Glutamatergic neuron (in vitro differentiated cells): ENCODE results near the gene TPI1. TPM values are rescaled to one million over a fixed set of nuclear protein-coding genes. Genes with fewer than 3 reads are reported as not detected.
A peak's percentile ranks its signal among the peaks of the same experiment; 100 is the strongest.

Experiments
- DNase-seq: peaks from one replicate; pipeline ENCODE4 v3.0.0; 2022
- H3K27ac Mint-ChIP-seq: one replicate; pipeline ENCODE4 v1.8.0; 2020; ENCODE audit warnings: mild to moderate bottlenecking, mixed read lengths, inconsistent platforms; ENCODE audit not compliant: unreplicated experiment
- H3K27me3 Mint-ChIP-seq: one replicate; pipeline ENCODE4 v1.8.0; 2020; ENCODE audit warnings: mild to moderate bottlenecking, moderate library complexity, mixed read lengths, inconsistent platforms; ENCODE audit not compliant: unreplicated experiment
- H3K36me3 Mint-ChIP-seq: one replicate; pipeline ENCODE4 v1.8.0; 2020; ENCODE audit warnings: mild to moderate bottlenecking, mixed read lengths, inconsistent platforms; ENCODE audit not compliant: unreplicated experiment
- H3K4me1 Mint-ChIP-seq: one replicate; pipeline ENCODE4 v1.8.0; 2020; ENCODE audit warnings: mild to moderate bottlenecking, low read depth, mixed read lengths, inconsistent platforms; ENCODE audit not compliant: unreplicated experiment
- H3K4me3 Mint-ChIP-seq: one replicate; pipeline ENCODE4 v1.8.0; 2020; ENCODE audit warnings: mild to moderate bottlenecking, mixed read lengths, inconsistent platforms; ENCODE audit not compliant: unreplicated experiment
- H3K9me3 Mint-ChIP-seq: one replicate; pipeline ENCODE4 v1.8.0; 2020; ENCODE audit warnings: mild to moderate bottlenecking, moderate library complexity, mixed read lengths, inconsistent platforms; ENCODE audit not compliant: unreplicated experiment
- CTCF ChIP-seq: fragments of 200-600 bp; sonication (generic); IDR thresholded peaks from one replicate; pipeline ENCODE4 v1.5.0; 2021; ENCODE audit not compliant: partially characterized antibody, unreplicated experiment
- long read RNA-seq: library from polyadenylated mRNA; unstranded; transcript quantifications from one replicate; pipeline ENCODE4 v2.0.0, GENCODE V29; 2020; ENCODE audit not compliant: unreplicated experiment
- total RNA-seq: library from RNA; stranded (reverse); fragmentation: NEBNext Ultra II Directional; extraction: Animal tissue kit (Norgen Biotek cat#: 25700); gene quantifications from one replicate; pipeline ENCODE4 v1.2.1, GENCODE V29; 2021; ENCODE audit not compliant: unreplicated experiment

Gene TPI1
- 663 TPM for total RNA-seq
- long read RNA-seq, transcript TPI1-201 (7 exons, 1,763 nt): major isoform, 2,229 of 2,308 reads
- long read RNA-seq, partial matches to known transcripts: 10 of 2,308 reads
- long read RNA-seq, other reads (novel, unspliced or antisense): 65 of 2,308 reads

DNA sequence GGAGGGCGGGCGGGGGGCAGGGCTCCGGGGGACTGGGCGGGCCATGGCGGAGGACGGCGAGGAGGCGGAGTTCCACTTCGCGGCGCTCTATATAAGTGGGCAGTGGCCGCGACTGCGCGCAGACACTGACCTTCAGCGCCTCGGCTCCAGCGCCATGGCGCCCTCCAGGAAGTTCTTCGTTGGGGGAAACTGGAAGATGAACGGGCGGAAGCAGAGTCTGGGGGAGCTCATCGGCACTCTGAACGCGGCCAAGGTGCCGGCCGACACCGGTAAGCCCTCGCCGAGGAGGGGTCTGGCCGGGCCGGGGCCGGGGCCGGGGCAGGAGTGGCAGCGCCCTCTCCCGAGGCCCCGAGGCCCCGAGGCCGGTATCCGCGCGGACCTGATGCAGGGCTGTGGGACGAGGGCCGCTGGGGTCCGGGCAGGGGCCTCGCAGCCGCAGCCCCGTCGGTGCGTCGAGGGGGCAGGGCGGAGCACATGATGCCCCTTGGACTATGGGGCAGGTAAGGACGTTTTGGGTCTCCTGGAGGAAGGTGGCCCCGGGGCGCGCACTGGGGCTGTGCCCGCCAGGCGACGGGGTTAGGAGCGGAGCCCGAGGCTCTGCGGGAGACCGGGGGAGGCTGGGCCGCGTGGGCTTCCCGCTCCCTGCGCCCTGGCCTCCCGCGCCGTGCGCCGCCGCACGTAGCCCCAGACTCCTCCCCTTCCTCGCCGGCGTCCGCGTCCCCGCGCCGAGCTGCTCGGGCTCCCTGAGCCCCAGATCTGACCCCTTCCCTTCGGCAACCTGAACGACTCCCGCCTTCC is at the start of gene TPI1:
TPI1 (plus strand) TSS at position 119 of the 798 bp plus-strand sequence; CDS start at position 155, 36 bp downstream.
- no peak for TF ChIP-seq CTCF
- H3K27me3 Mint-ChIP-seq: peaks cover 17% of the 10 kb centered on the region
- H3K9me3 Mint-ChIP-seq: peaks cover 26% of the 10 kb centered on the region
- H3K36me3 Mint-ChIP-seq: peaks cover 4% of the 10 kb centered on the region
- peak within 1 kb of the TSS; percentile 85 for H3K27ac Mint-ChIP-seq
- DNase-seq: peak; percentile 87
- peak within 1 kb of the TSS; percentile 91 for H3K4me3 Mint-ChIP-seq
- H3K4me1 Mint-ChIP-seq: peaks cover 24% of the 10 kb centered on the region

- Mint-ChIP-seq H3K27me3 (peaks cover 16% of the 10 kb centered on the region), H3K4me3 (peak overlapping the region; percentile 1), H3K27ac (peak overlapping the region; percentile 29), H3K9me3 (peaks cover 18% of the 10 kb centered on the region), H3K36me3 (no peaks in the 10 kb centered on the region), H3K4me1 (peaks cover 27% of the 10 kb centered on the region)
- TF ChIP-seq CTCF: no peak
- no peak for DNase-seq
These were observed 49.6 kb upstream of the TPI1 start for GRCh38 chr12:6817662-6818157.

GRCh38 chr12:6818222-6818621 is 49.1 kb upstream of the TPI1 start:
- Mint-ChIP-seq H3K36me3 (no peaks in the 10 kb centered on the region), H3K4me1 (peaks cover 31% of the 10 kb centered on the region), H3K9me3 (peaks cover 21% of the 10 kb centered on the region), H3K27ac (peak overlapping the region; percentile 29), H3K27me3 (peaks cover 20% of the 10 kb centered on the region), H3K4me3 (no peak overlapping the region)
- DNase-seq: no peak
- no peak for TF ChIP-seq CTCF

- Mint-ChIP-seq H3K36me3 (no peaks in the 10 kb centered on the region), H3K27ac (no peak overlapping the region), H3K9me3 (peaks cover 22% of the 10 kb centered on the region), H3K4me1 (peaks cover 31% of the 10 kb centered on the region), H3K27me3 (peaks cover 20% of the 10 kb centered on the region), H3K4me3 (no peak overlapping the region)
- TF ChIP-seq CTCF: no peak
- no peak for DNase-seq
These were observed 48.7 kb upstream of the TPI1 start for GRCh38 chr12:6818645-6819044.
